A549 (cell line): Measurements from ENCODE around the gene BOC. TPM values are rescaled to one million over a fixed set of nuclear protein-coding genes. Genes with fewer than 3 reads are reported as not detected.

ENCODE experiments used
- ATAC-seq, 2 experiments: fragments of 200-7000 bp in 1 of 2; fragments of >200 bp in 1 of 2; cut with Nextera tagmentation in 1 of 2; cut with Tn5 transposase in 1 of 2; 3 replicates each; pipeline versions ENCODE4 v1.8.0 to v1.9.1; 2018 to 2020; ENCODE audit warnings: mild to moderate bottlenecking in 1 of 2, moderate library complexity in 1 of 2
- CTCF ChIA-PET: fragments of 300-600 bp; sonication (Branson Sonifier 250); formaldehyde crosslinking; extraction: SDS; loops from one replicate; lab custom pipeline; 2021; ENCODE audit warnings: antibody characterized with exemption, inconsistent platforms; lab: Yijun Ruan, JAX
- POLR2A ChIA-PET: fragments of 350-600 bp; formaldehyde crosslinking; extraction: SDS; loops from one replicate; lab custom pipeline; 2021; ENCODE audit warnings: antibody characterized with exemption, inconsistent platforms; lab: Yijun Ruan, JAX
- DNase-seq, 2 experiments: peaks; one replicate each; pipeline versions ENCODE4 v3.0.0 to v3.0.0-alpha.2; 2011 to 2016; ENCODE audit warnings: low read depth in 1 of 2, low spot score in 1 of 2
- FAIRE-seq: peaks from 2 replicates; lab custom pipeline; 2011; peaks lifted over from hg19 to GRCh38; lab: Jason Lieb, UNC
- H3K27ac ChIP-seq, 2 experiments: fragments of >200 bp; sonication (Bioruptor Twin); formaldehyde crosslinking; 3 replicates each; pipeline ENCODE4 v1.5.1; 2016 to 2017
- H3K4me1 ChIP-seq: fragments of >200 bp; sonication (Bioruptor Twin); formaldehyde crosslinking; 3 replicates; pipeline ENCODE4 v1.6.1; 2016
- H3K4me2 ChIP-seq: fragments of >200 bp; sonication (Bioruptor Twin); formaldehyde crosslinking; 3 replicates; pipeline ENCODE4 v1.6.1; 2016
- H3K4me3 ChIP-seq: fragments of >200 bp; sonication (Bioruptor Twin); formaldehyde crosslinking; 3 replicates; pipeline ENCODE4 v1.5.1; 2016
- H3K9me3 ChIP-seq: fragments of >200 bp; sonication (Bioruptor Twin); formaldehyde crosslinking; 3 replicates; pipeline ENCODE4 v1.6.1; 2016
- BHLHE40 ChIP-seq: IDR thresholded peaks from 2 replicates; pipeline ENCODE4 v1.6.1; 2012; ENCODE audit warnings: low read depth, low read length, inconsistent platforms
- CEBPB ChIP-seq, 2 experiments: fragments of >200 bp in 1 of 2; sonication (Bioruptor Twin) in 1 of 2; formaldehyde crosslinking in 1 of 2; IDR thresholded peaks; 2 replicates each; pipeline ENCODE4 v1.6.1; 2012 to 2016
- CHD4 ChIP-seq: fragments of 200-600 bp; sonication (generic); IDR thresholded peaks from 2 replicates; pipeline ENCODE4 v1.6.1; 2016; ENCODE audit warnings: antibody characterized with exemption, mild to moderate bottlenecking, borderline replicate concordance
- FOSL2 ChIP-seq, 2 experiments: fragments of 450-650 bp in 1 of 2; fragments of >200 bp in 1 of 2; sonication (Bioruptor Twin) in 1 of 2; formaldehyde crosslinking; IDR thresholded peaks; 2 replicates each; pipeline versions ENCODE4 v1.5.0 to v1.6.1; 2016 to 2020; ENCODE audit warnings: mild to moderate bottlenecking in 1 of 2, moderate library complexity in 1 of 2
- HOXA7 ChIP-seq: fragments of 250-450 bp; sonication (Bioruptor Pico); IDR thresholded peaks from 2 replicates; pipeline ENCODE4 v1.5.0; 2020; ENCODE audit warnings: mild to moderate bottlenecking, moderate library complexity
- JUN ChIP-seq, 2 experiments: fragments of >200 bp; sonication (Bioruptor Twin); formaldehyde crosslinking; IDR thresholded peaks; 2 replicates in 1 of 2; 3 replicates in 1 of 2; pipeline ENCODE4 v1.6.1; 2016 to 2017
- MAZ ChIP-seq: fragments of 150-350 bp; IDR thresholded peaks from 2 replicates; pipeline ENCODE4 v1.6.1; 2014; ENCODE audit warnings: antibody characterized with exemption, low read depth, low read length, borderline replicate concordance
- MYC ChIP-seq: IDR thresholded peaks from 2 replicates; pipeline ENCODE4 v1.6.1; 2012; ENCODE audit warnings: mild to moderate bottlenecking, inconsistent platforms, low read length, improper control_type of control experiment, borderline replicate concordance
- NR3C1 ChIP-seq: fragments of >200 bp; sonication (Bioruptor Twin); formaldehyde crosslinking; IDR thresholded peaks from 3 replicates; pipeline ENCODE4 v1.6.1; 2017
- POLR2A ChIP-seq: IDR thresholded peaks from 2 replicates; pipeline ENCODE4 v1.6.1; 2012; ENCODE audit warnings: mild to moderate bottlenecking, low read length
- RAD21 ChIP-seq, 2 experiments: fragments of >200 bp in 1 of 2; sonication (Bioruptor Twin) in 1 of 2; formaldehyde crosslinking in 1 of 2; IDR thresholded peaks in 1 of 2; conservative IDR thresholded peaks in 1 of 2; 2 replicates in 1 of 2; 3 replicates in 1 of 2; pipeline ENCODE4 v1.6.1; 2012 to 2018; ENCODE audit warnings: inconsistent platforms in 1 of 2
- RARB ChIP-seq: fragments of 250-450 bp; sonication (Bioruptor Pico); IDR thresholded peaks from 2 replicates; pipeline ENCODE4 v1.8.0; 2021; ENCODE audit warnings: mild to moderate bottlenecking, moderate library complexity
- RNF2 ChIP-seq: fragments of 200-600 bp; sonication (generic); IDR thresholded peaks from 2 replicates; pipeline ENCODE4 v1.6.1; 2016; ENCODE audit warnings: low read depth, mild to moderate bottlenecking, antibody characterized with exemption, moderate library complexity, borderline replicate concordance
- ZSCAN20 ChIP-seq: fragments of 250-450 bp; sonication (Bioruptor Pico); IDR thresholded peaks from 2 replicates; pipeline ENCODE4 v1.8.0; 2022; ENCODE audit warnings: mild to moderate bottlenecking, moderate library complexity
- WGBS: methylation state at CpG from one replicate; pipeline ENCODE4 v1.1.6; 2017; ENCODE audit errors: missing lambda C conversion rate; 5-methylcytosine and 5-hydroxymethylcytosine counted together
- polyA plus RNA-seq, 4 experiments: library from polyadenylated mRNA; depleted of rRNA in 3 of 4; stranded (reverse); fragments of >200 nt; fragmentation: RNase III in 1 of 4; extraction: RNeasy Plus Mini Kit Qiagen cat#74134 plus additional on column Dnase treatment in 1 of 4; gene quantifications; 2 replicates in 3 of 4; 3 replicates in 1 of 4; pipeline ENCODE4 v1.2.3, GENCODE V29; 2011 to 2017
- TF ChIP-seq, protein P1 (sequence below): fragments of 200-600 bp; sonication (generic); IDR thresholded peaks from 2 replicates; pipeline ENCODE4 v1.6.1; 2016; ENCODE audit warnings: antibody characterized with exemption, mild to moderate bottlenecking, moderate library complexity
- TF ChIP-seq, protein P2 (sequence below): fragments of 250-450 bp; sonication (Bioruptor Pico); IDR thresholded peaks from 2 replicates; pipeline ENCODE4 v1.5.0; 2020; ENCODE audit warnings: low read depth, mild to moderate bottlenecking, moderate library complexity
- TF ChIP-seq, protein P3 (sequence below): IDR thresholded peaks from 2 replicates; pipeline ENCODE4 v1.6.1; 2012
- TF ChIP-seq, protein P4 (sequence below): fragments of 150-350 bp; IDR thresholded peaks from 2 replicates; pipeline ENCODE4 v1.6.1; 2014; ENCODE audit warnings: low read depth, mild to moderate bottlenecking, low read length
- TF ChIP-seq, protein P5 (sequence below): fragments of >200 bp; sonication (Bioruptor Twin); formaldehyde crosslinking; IDR thresholded peaks from 3 replicates; pipeline ENCODE4 v1.6.1; 2016

Gene BOC
- polyA plus RNA-seq, 2 of the 4 experiments (the other 2 are of a cell fraction): 4.0 TPM

DNA sequence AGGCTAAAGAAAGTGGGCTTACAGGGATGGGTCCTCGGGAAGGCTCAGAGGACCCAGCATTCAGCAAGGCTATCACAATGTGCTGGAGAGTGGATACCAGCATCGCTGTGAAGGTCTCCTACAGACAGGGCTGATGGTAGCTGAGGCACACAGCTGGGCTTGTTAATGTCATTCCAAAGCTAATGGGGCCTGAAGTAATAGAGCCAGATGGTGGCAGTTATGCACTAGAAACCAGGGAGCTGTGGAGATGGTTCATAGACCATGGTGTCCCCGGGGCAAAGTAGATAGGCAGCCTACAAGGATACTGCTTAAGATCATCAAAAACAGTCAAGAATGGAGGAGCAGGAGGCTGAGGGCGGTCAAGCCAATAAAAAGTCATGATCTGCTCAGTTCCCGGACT, 24.8 kb upstream of the BOC start (continued):
- TF ChIP-seq, protein P1, sequence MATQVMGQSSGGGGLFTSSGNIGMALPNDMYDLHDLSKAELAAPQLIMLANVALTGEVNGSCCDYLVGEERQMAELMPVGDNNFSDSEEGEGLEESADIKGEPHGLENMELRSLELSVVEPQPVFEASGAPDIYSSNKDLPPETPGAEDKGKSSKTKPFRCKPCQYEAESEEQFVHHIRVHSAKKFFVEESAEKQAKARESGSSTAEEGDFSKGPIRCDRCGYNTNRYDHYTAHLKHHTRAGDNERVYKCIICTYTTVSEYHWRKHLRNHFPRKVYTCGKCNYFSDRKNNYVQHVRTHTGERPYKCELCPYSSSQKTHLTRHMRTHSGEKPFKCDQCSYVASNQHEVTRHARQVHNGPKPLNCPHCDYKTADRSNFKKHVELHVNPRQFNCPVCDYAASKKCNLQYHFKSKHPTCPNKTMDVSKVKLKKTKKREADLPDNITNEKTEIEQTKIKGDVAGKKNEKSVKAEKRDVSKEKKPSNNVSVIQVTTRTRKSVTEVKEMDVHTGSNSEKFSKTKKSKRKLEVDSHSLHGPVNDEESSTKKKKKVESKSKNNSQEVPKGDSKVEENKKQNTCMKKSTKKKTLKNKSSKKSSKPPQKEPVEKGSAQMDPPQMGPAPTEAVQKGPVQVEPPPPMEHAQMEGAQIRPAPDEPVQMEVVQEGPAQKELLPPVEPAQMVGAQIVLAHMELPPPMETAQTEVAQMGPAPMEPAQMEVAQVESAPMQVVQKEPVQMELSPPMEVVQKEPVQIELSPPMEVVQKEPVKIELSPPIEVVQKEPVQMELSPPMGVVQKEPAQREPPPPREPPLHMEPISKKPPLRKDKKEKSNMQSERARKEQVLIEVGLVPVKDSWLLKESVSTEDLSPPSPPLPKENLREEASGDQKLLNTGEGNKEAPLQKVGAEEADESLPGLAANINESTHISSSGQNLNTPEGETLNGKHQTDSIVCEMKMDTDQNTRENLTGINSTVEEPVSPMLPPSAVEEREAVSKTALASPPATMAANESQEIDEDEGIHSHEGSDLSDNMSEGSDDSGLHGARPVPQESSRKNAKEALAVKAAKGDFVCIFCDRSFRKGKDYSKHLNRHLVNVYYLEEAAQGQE: no peak
- TF ChIP-seq, protein P2, sequence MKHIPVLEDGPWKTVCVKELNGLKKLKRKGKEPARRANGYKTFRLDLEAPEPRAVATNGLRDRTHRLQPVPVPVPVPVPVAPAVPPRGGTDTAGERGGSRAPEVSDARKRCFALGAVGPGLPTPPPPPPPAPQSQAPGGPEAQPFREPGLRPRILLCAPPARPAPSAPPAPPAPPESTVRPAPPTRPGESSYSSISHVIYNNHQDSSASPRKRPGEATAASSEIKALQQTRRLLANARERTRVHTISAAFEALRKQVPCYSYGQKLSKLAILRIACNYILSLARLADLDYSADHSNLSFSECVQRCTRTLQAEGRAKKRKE (CRISPR knock-in tag): no peak
- TF ChIP-seq MYC (no peak), FOSL2 (IDR thresholded peaks at IDR 0.05) (no peak), FOSL2 (CRISPR knock-in tag; IDR thresholded peaks at IDR 0.05) (no peak), RNF2 (no peak)
- TF ChIP-seq, protein P3, sequence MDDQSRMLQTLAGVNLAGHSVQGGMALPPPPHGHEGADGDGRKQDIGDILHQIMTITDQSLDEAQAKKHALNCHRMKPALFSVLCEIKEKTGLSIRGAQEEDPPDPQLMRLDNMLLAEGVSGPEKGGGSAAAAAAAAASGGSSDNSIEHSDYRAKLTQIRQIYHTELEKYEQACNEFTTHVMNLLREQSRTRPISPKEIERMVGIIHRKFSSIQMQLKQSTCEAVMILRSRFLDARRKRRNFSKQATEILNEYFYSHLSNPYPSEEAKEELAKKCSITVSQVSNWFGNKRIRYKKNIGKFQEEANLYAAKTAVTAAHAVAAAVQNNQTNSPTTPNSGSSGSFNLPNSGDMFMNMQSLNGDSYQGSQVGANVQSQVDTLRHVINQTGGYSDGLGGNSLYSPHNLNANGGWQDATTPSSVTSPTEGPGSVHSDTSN: no peak

DNA sequence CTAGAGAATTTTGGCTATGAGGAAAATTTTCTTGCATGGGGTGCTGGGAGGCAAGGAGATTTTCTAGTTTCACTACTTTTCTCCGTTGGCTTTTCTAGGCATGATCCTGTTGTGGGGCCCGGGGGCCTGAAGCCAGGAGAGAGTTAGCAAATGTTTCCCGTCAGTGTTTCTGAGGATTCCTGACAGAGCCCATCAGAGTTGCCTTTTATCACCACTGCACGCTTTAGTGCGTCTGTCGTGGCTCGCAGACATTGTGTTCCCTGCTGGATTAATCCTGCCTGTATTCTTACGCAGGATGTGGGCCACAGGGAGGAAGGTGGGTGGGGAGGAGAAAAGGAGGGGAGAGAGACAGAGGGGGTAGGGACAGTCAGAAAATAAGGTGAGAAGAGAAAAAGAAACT, 18.1 kb upstream of the BOC start:
- H3K27ac ChIP-seq: no peak overlapping the region
- ATAC-seq (no peak), FAIRE-seq (no peak), DNase-seq (no peak)
- no peak overlapping the region for H3K4me2 ChIP-seq
- WGBS: 64% methylated on average over 8 of the region's 8 CpGs
- ChIA-PET POLR2A (no interaction called here), CTCF (no interaction called here)
- TF ChIP-seq BHLHE40 (no peak), RARB (CRISPR knock-in tag) (no peak), MAZ (no peak), JUN (IDR thresholded peaks at IDR 0.05) (no peak), CHD4 (no peak), CEBPB (IDR thresholded peaks at IDR 0.05) (no peak), RAD21 (conservative IDR thresholded peaks at IDR 0.05 in 1 of 2, IDR thresholded peaks at IDR 0.05 in 1 of 2) (no peak), ZSCAN20 (CRISPR knock-in tag) (no peak), HOXA7 (CRISPR knock-in tag) (no peak), NR3C1 (no peak), POLR2A (no peak), RNF2 (no peak)
- TF ChIP-seq, protein P4, sequence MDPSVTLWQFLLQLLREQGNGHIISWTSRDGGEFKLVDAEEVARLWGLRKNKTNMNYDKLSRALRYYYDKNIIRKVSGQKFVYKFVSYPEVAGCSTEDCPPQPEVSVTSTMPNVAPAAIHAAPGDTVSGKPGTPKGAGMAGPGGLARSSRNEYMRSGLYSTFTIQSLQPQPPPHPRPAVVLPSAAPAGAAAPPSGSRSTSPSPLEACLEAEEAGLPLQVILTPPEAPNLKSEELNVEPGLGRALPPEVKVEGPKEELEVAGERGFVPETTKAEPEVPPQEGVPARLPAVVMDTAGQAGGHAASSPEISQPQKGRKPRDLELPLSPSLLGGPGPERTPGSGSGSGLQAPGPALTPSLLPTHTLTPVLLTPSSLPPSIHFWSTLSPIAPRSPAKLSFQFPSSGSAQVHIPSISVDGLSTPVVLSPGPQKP: no peak
- TF ChIP-seq, protein P5, sequence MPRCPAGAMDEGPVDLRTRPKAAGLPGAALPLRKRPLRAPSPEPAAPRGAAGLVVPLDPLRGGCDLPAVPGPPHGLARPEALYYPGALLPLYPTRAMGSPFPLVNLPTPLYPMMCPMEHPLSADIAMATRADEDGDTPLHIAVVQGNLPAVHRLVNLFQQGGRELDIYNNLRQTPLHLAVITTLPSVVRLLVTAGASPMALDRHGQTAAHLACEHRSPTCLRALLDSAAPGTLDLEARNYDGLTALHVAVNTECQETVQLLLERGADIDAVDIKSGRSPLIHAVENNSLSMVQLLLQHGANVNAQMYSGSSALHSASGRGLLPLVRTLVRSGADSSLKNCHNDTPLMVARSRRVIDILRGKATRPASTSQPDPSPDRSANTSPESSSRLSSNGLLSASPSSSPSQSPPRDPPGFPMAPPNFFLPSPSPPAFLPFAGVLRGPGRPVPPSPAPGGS: no peak
- TF ChIP-seq, protein P1: no peak
- TF ChIP-seq, protein P2 (CRISPR knock-in tag): no peak
- no peaks in the 10 kb centered on the region for H3K4me1 ChIP-seq
- H3K9me3 ChIP-seq: peaks cover 5% of the 10 kb centered on the region
- H3K4me3 ChIP-seq: no peak overlapping the region
